ENCODE measurements around the gene MYO7A.

MYO7A gene

DNA sequence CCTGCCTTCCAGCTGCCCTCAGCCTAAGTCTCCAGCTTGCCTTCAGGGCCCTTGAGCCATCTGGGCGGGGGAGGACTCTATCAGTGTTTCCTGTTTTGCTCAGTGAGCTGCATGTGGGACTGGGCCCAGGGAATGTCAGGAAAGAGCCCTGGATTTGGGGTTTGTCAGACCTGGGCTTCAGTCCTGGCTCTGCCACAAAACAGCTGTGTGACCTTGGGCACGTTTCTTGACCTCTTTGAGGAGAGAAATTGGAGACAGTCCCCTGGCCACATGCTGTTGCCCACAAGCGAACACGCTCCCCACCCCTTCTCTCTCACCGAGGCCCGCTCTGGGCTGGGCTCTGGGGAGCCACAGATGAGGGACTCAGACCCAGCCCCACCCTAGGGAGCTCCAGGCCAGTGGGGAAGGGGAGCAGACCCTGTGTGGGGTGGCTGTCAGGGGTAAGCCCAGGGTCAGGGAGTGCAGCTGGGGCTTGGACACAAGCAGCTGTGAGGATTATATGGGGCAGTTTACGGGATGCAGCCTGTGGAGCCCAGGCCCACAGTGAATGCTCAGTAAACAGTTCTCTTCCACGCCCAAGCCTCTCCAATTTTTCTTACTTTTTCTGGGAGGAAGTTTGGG is 12.3 kb downstream of the MYO7A start:
- no peak for TF ChIP-seq CTCF (IDR thresholded peaks at IDR 0.05; ENCODE audit: insufficient read depth, low read depth, low read length, missing control alignments)
- no peak for DNase-seq (ENCODE audit: low read depth)
- no peak overlapping the region for H3K4me3 ChIP-seq (ENCODE audit: low read depth, low read length)

- DNase-seq (ENCODE audit: low read depth) = no peak
- TF ChIP-seq CTCF (IDR thresholded peaks at IDR 0.05; ENCODE audit: insufficient read depth, low read depth, low read length, missing control alignments) = no peak
- H3K4me3 ChIP-seq (ENCODE audit: low read depth, low read length) = no peak overlapping the region
Measured at GRCh38 chr11:77141034-77141433, 13.0 kb downstream of the MYO7A start.

DNA sequence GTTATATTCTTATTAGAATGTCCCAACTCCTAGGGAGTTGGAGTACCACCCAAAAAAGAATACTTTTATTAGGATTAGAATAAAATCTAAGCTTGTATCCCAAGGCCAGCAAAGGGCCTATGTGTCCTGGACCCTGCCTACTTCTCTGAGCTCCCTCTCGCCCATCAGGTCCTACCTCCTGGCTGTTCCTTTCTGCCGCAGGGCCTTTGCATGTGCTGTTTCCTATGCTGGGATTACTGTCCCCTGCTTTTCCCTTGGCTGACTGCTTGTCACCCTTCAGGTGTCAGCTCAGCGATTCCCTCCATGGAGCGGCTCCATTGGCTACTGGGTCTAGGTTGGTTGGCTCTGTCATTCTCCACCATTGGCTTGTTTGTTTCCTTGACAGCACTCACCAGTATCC is 13.4 kb downstream of the MYO7A start:
- no peak for DNase-seq (ENCODE audit: low read depth)
- TF ChIP-seq CTCF (IDR thresholded peaks at IDR 0.05; ENCODE audit: insufficient read depth, low read depth, low read length, missing control alignments) = no peak
- H3K4me3 ChIP-seq (ENCODE audit: low read depth, low read length) = no peak overlapping the region

DNA sequence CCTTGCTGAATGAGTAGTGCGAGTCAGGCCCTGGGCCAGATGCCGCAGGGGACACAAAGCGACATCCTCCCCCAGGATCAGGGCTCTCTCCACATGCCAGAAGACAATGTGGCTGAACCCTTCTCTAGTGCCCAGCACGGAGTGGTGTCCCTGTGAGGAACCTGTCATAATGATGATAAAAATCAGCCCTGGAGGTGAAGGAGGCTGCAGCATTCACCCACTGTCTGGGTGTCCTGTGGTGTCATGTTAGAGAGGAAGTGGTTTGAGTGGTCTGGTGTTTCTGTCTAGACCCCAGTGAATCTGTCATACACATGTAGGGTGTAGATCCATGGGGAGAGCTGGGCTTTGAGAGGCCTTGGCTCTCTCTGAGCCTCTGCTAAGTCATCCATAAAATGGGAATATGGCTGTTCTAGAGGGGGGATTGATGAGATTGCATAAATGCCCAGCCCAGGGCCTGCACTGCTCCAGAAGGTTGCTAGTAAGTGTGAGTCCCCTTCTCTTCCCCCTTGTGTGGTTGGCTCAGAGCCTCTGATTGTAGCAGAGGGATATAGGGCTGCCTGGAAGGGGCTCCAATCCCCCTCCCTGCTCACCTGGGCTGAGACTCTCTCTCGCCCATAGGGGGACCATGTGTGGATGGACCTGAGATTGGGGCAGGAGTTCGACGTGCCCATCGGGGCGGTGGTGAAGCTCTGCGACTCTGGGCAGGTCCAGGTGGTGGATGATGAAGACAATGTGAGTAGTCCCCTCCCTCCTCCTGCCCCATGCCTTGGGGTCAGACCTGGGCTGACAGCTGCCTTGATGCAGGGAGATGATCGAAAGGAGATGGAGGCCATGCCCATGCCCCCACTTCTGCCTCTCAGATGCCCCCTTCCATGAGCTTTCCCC is 14.3 kb downstream of the MYO7A start:
- H3K4me3 ChIP-seq (ENCODE audit: low read depth, low read length) = no peak overlapping the region
- peak; percentile 24 for DNase-seq (ENCODE audit: low read depth)
- TF ChIP-seq CTCF (IDR thresholded peaks at IDR 0.05; ENCODE audit: insufficient read depth, low read depth, low read length, missing control alignments) = no peak

GRCh38 chr11:77143405-77144020 is 15.5 kb downstream of the MYO7A start:
- TF ChIP-seq CTCF (IDR thresholded peaks at IDR 0.05; ENCODE audit: insufficient read depth, low read depth, low read length, missing control alignments) = no peak
- DNase-seq (ENCODE audit: low read depth) = no peak
- H3K4me3 ChIP-seq (ENCODE audit: low read depth, low read length) = no peak overlapping the region

DNA sequence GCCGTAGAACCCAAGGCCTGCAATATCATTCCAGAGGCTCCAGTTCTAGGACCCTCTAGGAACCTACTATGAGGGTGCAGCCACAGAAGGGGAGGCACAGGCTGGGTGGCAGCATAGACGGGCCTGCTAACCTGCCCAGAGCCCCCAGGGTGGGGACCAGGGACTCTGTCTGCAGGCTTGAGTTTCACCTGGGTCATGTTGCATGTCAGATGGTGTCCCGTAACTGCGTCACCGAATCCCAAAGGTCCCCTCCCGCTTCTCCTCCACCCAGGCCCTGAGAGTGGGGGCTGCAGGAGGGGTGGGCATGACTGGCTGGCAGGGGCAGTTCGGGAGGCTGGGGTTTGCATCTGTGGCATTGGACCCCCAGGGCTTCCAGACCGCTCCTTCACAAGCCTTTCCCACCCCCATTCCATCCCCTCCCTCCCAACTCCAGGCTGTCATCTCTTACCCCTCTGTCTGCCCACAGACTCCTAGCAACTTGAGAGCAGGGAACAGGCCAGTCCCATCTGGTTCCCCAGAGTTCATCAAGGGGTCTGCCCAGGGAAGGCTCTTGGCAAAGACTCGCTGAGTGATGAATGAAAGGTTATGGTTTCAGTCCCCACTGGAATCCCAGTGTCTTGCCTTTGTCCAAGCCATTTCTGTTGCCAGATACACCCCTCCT is 16.3 kb downstream of the MYO7A start:
- no peak for TF ChIP-seq CTCF (IDR thresholded peaks at IDR 0.05; ENCODE audit: insufficient read depth, low read depth, low read length, missing control alignments)
- DNase-seq (ENCODE audit: low read depth) = no peak

More for the DNA sequence above, 16.3 kb downstream of the MYO7A start:
- no peak overlapping the region for H3K4me3 ChIP-seq (ENCODE audit: low read depth, low read length)
